GM23338 (cell line): ENCODE data around the gene AFF1. TPM values are rescaled to one million over a fixed set of nuclear protein-coding genes. Genes with fewer than 3 reads are reported as not detected.

Experiments used
- ATAC-seq: fragments of 200-7000 bp; cut with Tn5 transposase; 3 replicates; pipeline ENCODE4 v1.9.1; 2020
- DNase-seq: peaks from one replicate; pipeline ENCODE4 v3.0.0-alpha.2; 2015; ENCODE audit warnings: low spot score
- H2AFZ ChIP-seq: fragments of 200-600 bp; sonication (generic); 2 replicates; pipeline ENCODE4 v1.8.0; 2016; ENCODE audit warnings: antibody characterized with exemption, mild to moderate bottlenecking, moderate library complexity
- H3F3A ChIP-seq: fragments of 200-600 bp; sonication (generic); replicated peaks from 2 replicates; pipeline ENCODE4 v1.8.0; 2017; ENCODE audit warnings: antibody characterized with exemption, mixed run types, low read depth
- H3K27ac ChIP-seq: fragments of 200-600 bp; sonication (generic); 2 replicates; pipeline ENCODE4 v1.6.1; 2016; ENCODE audit warnings: low read depth
- H3K27me3 ChIP-seq: fragments of 200-600 bp; sonication (generic); 2 replicates; pipeline ENCODE4 v1.8.0; 2016; ENCODE audit warnings: mild to moderate bottlenecking, mixed run types, moderate library complexity; ENCODE audit not compliant: insufficient read depth
- H3K36me3 ChIP-seq: fragments of 200-600 bp; sonication (generic); 2 replicates; pipeline ENCODE4 v1.8.0; 2016; ENCODE audit warnings: mild to moderate bottlenecking; ENCODE audit not compliant: insufficient read depth
- H3K4me1 ChIP-seq: fragments of 200-600 bp; sonication (generic); 2 replicates; pipeline ENCODE4 v1.8.0; 2016; ENCODE audit warnings: mild to moderate bottlenecking, moderate library complexity; ENCODE audit not compliant: insufficient read depth
- H3K4me2 ChIP-seq: fragments of 200-600 bp; sonication (generic); 2 replicates; pipeline ENCODE4 v1.7.1; 2017; ENCODE audit warnings: mixed run types
- H3K4me3 ChIP-seq: fragments of 200-600 bp; sonication (generic); 2 replicates; pipeline ENCODE4 v1.6.1; 2016; ENCODE audit warnings: mixed run types
- H3K79me2 ChIP-seq: fragments of 200-600 bp; sonication (generic); replicated peaks from 2 replicates; pipeline ENCODE4 v1.8.0; 2017; ENCODE audit warnings: mild to moderate bottlenecking; ENCODE audit not compliant: insufficient read depth
- H3K9me2 ChIP-seq: fragments of 200-600 bp; sonication (generic); 2 replicates; pipeline ENCODE4 v1.8.0; 2017; ENCODE audit not compliant: insufficient read depth
- H4K20me1 ChIP-seq: fragments of 200-600 bp; sonication (generic); replicated peaks from 2 replicates; pipeline ENCODE4 v1.8.0; 2017; ENCODE audit warnings: mild to moderate bottlenecking; ENCODE audit not compliant: insufficient read depth
- H3K27ac Mint-ChIP-seq: 2 replicates; pipeline ENCODE4 v1.8.0; 2020; ENCODE audit warnings: inconsistent platforms, mild to moderate bottlenecking, moderate library complexity, mixed read lengths
- H3K27me3 Mint-ChIP-seq: 3 replicates; pipeline ENCODE4 v1.8.0; 2022; ENCODE audit warnings: low read depth, mild to moderate bottlenecking, moderate library complexity, mixed read lengths, inconsistent platforms; ENCODE audit not compliant: insufficient read depth, poor library complexity
- H3K36me3 Mint-ChIP-seq: 3 replicates; pipeline ENCODE4 v1.8.0; 2021; ENCODE audit warnings: low read depth, mild to moderate bottlenecking, inconsistent platforms, moderate library complexity, mixed read lengths
- H3K4me1 Mint-ChIP-seq: 3 replicates; pipeline ENCODE4 v1.8.0; 2020; ENCODE audit warnings: mild to moderate bottlenecking, inconsistent platforms, mixed read lengths
- H3K4me3 Mint-ChIP-seq: 3 replicates; pipeline ENCODE4 v1.8.0; 2021; ENCODE audit warnings: moderate library complexity, mild to moderate bottlenecking, inconsistent platforms, mixed read lengths
- H3K9me3 Mint-ChIP-seq: 3 replicates; pipeline ENCODE4 v1.8.0; 2020; ENCODE audit warnings: moderate library complexity, mild to moderate bottlenecking, inconsistent platforms, mixed read lengths
- CREB1 ChIP-seq: fragments of 250-450 bp; sonication (Bioruptor Pico); IDR thresholded peaks from 2 replicates; pipeline ENCODE4 v1.5.0; 2020; ENCODE audit warnings: low read depth, mild to moderate bottlenecking, moderate library complexity
- EZH2 ChIP-seq: fragments of 200-600 bp; sonication (generic); IDR thresholded peaks from one replicate; pipeline ENCODE4 v1.8.0; 2017; ENCODE audit warnings: antibody characterized with exemption, mild to moderate bottlenecking, low read depth; ENCODE audit not compliant: unreplicated experiment
- EZH2phosphoT487 ChIP-seq: fragments of 200-600 bp; sonication (generic); IDR thresholded peaks from one replicate; pipeline ENCODE4 v1.8.1; 2018; ENCODE audit warnings: antibody characterized with exemption; ENCODE audit not compliant: unreplicated experiment
- JUNB ChIP-seq: IDR thresholded peaks from one replicate; pipeline ENCODE4 v1.6.1; 2016; ENCODE audit warnings: antibody characterized with exemption; ENCODE audit not compliant: unreplicated experiment
- NANOG ChIP-seq: IDR thresholded peaks from 2 replicates; pipeline ENCODE4 v1.6.1; 2016; ENCODE audit warnings: antibody characterized with exemption, borderline replicate concordance
- POLR2AphosphoS5 ChIP-seq: IDR thresholded peaks from 2 replicates; pipeline ENCODE4 v1.6.1; 2016; ENCODE audit warnings: antibody characterized with exemption, low read depth
- STAT1 ChIP-seq: IDR thresholded peaks from one replicate; pipeline ENCODE4 v1.6.1; 2016; ENCODE audit warnings: antibody characterized with exemption; ENCODE audit not compliant: unreplicated experiment
- ZNF114 ChIP-seq: fragments of 250-450 bp; sonication (Bioruptor Pico); IDR thresholded peaks from 2 replicates; pipeline ENCODE4 v1.5.0; 2020; ENCODE audit warnings: mild to moderate bottlenecking, moderate library complexity
- ZNF331 ChIP-seq: fragments of 250-450 bp; sonication (Bioruptor Pico); IDR thresholded peaks from 2 replicates; pipeline ENCODE4 v1.5.0; 2020; ENCODE audit warnings: low read depth, mild to moderate bottlenecking, moderate library complexity
- polyA plus RNA-seq: library from polyadenylated mRNA; unstranded; fragments of >200 nt; fragmentation: Nextera tagmentation; extraction: Ambion mirVana; gene quantifications from 2 replicates; pipeline ENCODE4 v1.2.1, GENCODE V29; 2016
- total RNA-seq: library from RNA; depleted of rRNA; stranded (reverse); fragments of >200 nt; shearing (Covaris generic); gene quantifications from 2 replicates; pipeline ENCODE4 v1.2.3, GENCODE V29; 2014
- TF ChIP-seq, protein P1 (sequence below), 2 experiments: fragments of 200-600 bp in 1 of 2; sonication (generic) in 1 of 2; conservative IDR thresholded peaks; 2 replicates each; pipeline versions ENCODE4 v1.5.1 to v1.6.1; 2016 to 2017; ENCODE audit warnings: antibody characterized with exemption in 2 of 2, low read depth in 2 of 2, mild to moderate bottlenecking in 2 of 2, moderate library complexity in 1 of 2
- TF ChIP-seq, protein P2 (sequence below): IDR thresholded peaks from 2 replicates; pipeline ENCODE4 v1.6.1; 2016; ENCODE audit warnings: antibody characterized with exemption
- TF ChIP-seq, protein P3 (sequence below): IDR thresholded peaks from one replicate; pipeline ENCODE4 v1.6.1; 2018; ENCODE audit warnings: antibody characterized with exemption; ENCODE audit not compliant: unreplicated experiment
- TF ChIP-seq, protein P4 (sequence below): fragments of 250-450 bp; sonication (Bioruptor Pico); IDR thresholded peaks from 2 replicates; pipeline ENCODE4 v1.5.0; 2020; ENCODE audit warnings: mild to moderate bottlenecking, moderate library complexity

AFF1 gene
- total and polyA plus RNA-seq, 2 experiments from 2014 or later, result 42.6 to 67.2 TPM

DNA sequence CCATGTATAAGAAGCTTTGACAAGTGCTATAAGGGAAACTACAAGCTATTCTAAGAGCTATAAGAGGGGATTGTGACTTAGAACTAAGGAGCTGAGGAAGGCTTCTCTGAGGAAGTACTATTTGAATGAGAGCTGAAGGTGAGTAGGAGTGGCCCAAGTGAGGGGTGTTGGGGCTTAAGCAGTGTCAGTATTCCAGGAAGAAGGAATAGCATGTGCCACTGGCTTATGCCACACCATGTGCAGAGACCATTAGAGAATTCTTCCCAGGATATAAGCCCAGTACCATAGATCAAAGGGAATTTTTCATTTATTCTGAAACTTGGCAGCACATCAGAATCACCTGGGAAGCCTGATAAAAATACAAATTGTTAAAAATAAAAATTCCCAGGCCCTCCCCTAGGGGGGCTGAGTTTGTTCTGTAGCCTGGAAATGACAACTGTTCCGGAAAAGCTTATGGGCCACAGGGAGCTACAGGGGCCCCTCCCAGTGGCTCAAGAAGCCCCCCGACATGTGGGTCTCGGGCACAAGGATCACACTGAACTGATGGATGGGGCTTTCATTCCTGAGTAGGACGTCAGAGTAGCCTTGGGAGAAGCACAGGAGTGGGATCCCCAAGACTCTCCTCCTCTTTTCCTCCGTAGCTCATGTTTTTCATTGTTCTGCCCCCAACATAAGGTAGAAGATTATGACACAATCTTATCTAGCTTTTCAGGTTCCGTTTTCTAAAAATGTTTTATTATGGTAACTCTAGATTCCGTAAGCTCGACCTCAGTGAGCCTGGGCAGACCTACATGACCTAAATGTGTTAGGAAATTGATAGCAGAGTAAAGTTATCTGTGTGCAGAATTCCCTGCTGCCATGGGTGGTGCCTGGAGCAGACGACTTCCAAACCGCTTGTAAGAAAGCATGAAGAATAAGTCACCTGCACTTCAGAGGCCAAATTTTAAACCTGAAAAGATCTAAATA is 119.3 kb downstream of the AFF1 start:
- H3K4me3 ChIP-seq, result no peak overlapping the region
- TF ChIP-seq, protein P1, sequence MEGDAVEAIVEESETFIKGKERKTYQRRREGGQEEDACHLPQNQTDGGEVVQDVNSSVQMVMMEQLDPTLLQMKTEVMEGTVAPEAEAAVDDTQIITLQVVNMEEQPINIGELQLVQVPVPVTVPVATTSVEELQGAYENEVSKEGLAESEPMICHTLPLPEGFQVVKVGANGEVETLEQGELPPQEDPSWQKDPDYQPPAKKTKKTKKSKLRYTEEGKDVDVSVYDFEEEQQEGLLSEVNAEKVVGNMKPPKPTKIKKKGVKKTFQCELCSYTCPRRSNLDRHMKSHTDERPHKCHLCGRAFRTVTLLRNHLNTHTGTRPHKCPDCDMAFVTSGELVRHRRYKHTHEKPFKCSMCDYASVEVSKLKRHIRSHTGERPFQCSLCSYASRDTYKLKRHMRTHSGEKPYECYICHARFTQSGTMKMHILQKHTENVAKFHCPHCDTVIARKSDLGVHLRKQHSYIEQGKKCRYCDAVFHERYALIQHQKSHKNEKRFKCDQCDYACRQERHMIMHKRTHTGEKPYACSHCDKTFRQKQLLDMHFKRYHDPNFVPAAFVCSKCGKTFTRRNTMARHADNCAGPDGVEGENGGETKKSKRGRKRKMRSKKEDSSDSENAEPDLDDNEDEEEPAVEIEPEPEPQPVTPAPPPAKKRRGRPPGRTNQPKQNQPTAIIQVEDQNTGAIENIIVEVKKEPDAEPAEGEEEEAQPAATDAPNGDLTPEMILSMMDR (conservative IDR thresholded peaks at IDR 0.05; ENCODE audit: low read depth in 2 of 2), result no peak; a peak in 1 of 4 replicates
- no peak for TF ChIP-seq POLR2AphosphoS5
- TF ChIP-seq, protein P2, sequence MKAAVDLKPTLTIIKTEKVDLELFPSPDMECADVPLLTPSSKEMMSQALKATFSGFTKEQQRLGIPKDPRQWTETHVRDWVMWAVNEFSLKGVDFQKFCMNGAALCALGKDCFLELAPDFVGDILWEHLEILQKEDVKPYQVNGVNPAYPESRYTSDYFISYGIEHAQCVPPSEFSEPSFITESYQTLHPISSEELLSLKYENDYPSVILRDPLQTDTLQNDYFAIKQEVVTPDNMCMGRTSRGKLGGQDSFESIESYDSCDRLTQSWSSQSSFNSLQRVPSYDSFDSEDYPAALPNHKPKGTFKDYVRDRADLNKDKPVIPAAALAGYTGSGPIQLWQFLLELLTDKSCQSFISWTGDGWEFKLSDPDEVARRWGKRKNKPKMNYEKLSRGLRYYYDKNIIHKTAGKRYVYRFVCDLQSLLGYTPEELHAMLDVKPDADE, result no peak
- no peak for TF ChIP-seq ZNF114 (CRISPR knock-in tag)
- TF ChIP-seq, protein P3, sequence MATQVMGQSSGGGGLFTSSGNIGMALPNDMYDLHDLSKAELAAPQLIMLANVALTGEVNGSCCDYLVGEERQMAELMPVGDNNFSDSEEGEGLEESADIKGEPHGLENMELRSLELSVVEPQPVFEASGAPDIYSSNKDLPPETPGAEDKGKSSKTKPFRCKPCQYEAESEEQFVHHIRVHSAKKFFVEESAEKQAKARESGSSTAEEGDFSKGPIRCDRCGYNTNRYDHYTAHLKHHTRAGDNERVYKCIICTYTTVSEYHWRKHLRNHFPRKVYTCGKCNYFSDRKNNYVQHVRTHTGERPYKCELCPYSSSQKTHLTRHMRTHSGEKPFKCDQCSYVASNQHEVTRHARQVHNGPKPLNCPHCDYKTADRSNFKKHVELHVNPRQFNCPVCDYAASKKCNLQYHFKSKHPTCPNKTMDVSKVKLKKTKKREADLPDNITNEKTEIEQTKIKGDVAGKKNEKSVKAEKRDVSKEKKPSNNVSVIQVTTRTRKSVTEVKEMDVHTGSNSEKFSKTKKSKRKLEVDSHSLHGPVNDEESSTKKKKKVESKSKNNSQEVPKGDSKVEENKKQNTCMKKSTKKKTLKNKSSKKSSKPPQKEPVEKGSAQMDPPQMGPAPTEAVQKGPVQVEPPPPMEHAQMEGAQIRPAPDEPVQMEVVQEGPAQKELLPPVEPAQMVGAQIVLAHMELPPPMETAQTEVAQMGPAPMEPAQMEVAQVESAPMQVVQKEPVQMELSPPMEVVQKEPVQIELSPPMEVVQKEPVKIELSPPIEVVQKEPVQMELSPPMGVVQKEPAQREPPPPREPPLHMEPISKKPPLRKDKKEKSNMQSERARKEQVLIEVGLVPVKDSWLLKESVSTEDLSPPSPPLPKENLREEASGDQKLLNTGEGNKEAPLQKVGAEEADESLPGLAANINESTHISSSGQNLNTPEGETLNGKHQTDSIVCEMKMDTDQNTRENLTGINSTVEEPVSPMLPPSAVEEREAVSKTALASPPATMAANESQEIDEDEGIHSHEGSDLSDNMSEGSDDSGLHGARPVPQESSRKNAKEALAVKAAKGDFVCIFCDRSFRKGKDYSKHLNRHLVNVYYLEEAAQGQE, result no peak
- no peak for TF ChIP-seq EZH2phosphoT487
- TF ChIP-seq EZH2, result no peak
- TF ChIP-seq STAT1, result no peak
- TF ChIP-seq NANOG, result no peak
- TF ChIP-seq ZNF331 (CRISPR knock-in tag), result no peak
- no peak for TF ChIP-seq CREB1
- no peak for TF ChIP-seq JUNB
- TF ChIP-seq, protein P4, sequence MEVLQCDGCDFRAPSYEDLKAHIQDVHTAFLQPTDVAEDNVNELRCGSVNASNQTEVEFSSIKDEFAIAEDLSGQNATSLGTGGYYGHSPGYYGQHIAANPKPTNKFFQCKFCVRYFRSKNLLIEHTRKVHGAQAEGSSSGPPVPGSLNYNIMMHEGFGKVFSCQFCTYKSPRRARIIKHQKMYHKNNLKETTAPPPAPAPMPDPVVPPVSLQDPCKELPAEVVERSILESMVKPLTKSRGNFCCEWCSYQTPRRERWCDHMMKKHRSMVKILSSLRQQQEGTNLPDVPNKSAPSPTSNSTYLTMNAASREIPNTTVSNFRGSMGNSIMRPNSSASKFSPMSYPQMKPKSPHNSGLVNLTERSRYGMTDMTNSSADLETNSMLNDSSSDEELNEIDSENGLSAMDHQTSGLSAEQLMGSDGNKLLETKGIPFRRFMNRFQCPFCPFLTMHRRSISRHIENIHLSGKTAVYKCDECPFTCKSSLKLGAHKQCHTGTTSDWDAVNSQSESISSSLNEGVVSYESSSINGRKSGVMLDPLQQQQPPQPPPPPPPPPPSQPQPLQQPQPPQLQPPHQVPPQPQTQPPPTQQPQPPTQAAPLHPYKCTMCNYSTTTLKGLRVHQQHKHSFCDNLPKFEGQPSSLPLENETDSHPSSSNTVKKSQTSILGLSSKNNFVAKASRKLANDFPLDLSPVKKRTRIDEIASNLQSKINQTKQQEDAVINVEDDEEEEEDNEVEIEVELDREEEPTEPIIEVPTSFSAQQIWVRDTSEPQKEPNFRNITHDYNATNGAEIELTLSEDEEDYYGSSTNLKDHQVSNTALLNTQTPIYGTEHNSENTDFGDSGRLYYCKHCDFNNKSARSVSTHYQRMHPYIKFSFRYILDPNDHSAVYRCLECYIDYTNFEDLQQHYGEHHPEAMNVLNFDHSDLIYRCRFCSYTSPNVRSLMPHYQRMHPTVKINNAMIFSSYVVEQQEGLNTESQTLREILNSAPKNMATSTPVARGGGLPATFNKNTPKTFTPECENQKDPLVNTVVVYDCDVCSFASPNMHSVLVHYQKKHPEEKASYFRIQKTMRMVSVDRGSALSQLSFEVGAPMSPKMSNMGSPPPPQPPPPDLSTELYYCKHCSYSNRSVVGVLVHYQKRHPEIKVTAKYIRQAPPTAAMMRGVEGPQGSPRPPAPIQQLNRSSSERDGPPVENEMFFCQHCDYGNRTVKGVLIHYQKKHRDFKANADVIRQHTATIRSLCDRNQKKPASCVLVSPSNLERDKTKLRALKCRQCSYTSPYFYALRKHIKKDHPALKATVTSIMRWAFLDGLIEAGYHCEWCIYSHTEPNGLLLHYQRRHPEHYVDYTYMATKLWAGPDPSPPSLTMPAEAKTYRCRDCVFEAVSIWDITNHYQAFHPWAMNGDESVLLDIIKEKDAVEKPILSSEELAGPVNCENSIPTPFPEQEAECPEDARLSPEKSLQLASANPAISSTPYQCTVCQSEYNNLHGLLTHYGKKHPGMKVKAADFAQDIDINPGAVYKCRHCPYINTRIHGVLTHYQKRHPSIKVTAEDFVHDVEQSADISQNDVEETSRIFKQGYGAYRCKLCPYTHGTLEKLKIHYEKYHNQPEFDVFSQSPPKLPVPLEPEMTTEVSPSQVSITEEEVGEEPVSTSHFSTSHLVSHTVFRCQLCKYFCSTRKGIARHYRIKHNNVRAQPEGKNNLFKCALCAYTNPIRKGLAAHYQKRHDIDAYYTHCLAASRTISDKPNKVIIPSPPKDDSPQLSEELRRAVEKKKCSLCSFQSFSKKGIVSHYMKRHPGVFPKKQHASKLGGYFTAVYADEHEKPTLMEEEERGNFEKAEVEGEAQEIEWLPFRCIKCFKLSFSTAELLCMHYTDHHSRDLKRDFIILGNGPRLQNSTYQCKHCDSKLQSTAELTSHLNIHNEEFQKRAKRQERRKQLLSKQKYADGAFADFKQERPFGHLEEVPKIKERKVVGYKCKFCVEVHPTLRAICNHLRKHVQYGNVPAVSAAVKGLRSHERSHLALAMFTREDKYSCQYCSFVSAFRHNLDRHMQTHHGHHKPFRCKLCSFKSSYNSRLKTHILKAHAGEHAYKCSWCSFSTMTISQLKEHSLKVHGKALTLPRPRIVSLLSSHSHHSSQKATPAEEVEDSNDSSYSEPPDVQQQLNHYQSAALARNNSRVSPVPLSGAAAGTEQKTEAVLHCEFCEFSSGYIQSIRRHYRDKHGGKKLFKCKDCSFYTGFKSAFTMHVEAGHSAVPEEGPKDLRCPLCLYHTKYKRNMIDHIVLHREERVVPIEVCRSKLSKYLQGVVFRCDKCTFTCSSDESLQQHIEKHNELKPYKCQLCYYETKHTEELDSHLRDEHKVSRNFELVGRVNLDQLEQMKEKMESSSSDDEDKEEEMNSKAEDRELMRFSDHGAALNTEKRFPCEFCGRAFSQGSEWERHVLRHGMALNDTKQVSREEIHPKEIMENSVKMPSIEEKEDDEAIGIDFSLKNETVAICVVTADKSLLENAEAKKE (CRISPR knock-in tag), result no peak
- ATAC-seq (peak; percentile 39), DNase-seq (no peak)
- H2AFZ ChIP-seq, result no peak overlapping the region
- H3K9me2 ChIP-seq, result no peaks in the 10 kb centered on the region
- peaks cover 7% of the 10 kb centered on the region; the same call in 1 of the 2 replicates for H4K20me1 ChIP-seq
- Mint-ChIP-seq H3K27ac (no peak overlapping the region), H3K27me3 (peaks cover 2% of the 10 kb centered on the region), H3K4me1 (peaks cover 63% of the 10 kb centered on the region), H3K4me3 (no peak overlapping the region), H3K9me3 (no peaks in the 10 kb centered on the region), H3K36me3 (peaks cover 18% of the 10 kb centered on the region)
- no peaks in the 10 kb centered on the region for H3F3A ChIP-seq
- peak overlapping the region; percentile 11; the same call in 1 of the 2 replicates for H3K27ac ChIP-seq
- H3K4me1 ChIP-seq, result peaks cover 50% of the 10 kb centered on the region
- peaks cover 4% of the 10 kb centered on the region; the same call in 1 of the 2 replicates for H3K36me3 ChIP-seq
- peaks cover 89% of the 10 kb centered on the region for H3K79me2 ChIP-seq
- no peaks in the 10 kb centered on the region for H3K27me3 ChIP-seq
- H3K4me2 ChIP-seq, result 0 out of 2 replicates have a peak overlapping the region, but pooled peaks have one; percentile 28
